HG02970 (cell line): ENCODE data around the gene ADGRV1.

Source experiments
- ATAC-seq: cut with Tn5 transposase; IDR thresholded peaks from one replicate; pipeline ENCODE4 v1.9.1; 2021; ENCODE audit warnings: mild to moderate bottlenecking, moderate library complexity, moderate number of reproducible peaks; ENCODE audit not compliant: unreplicated experiment, low FRiP score

The ADGRV1 gene

GRCh38 chr5:91119981-91120850 is 561.6 kb downstream of the ADGRV1 start:
- no peak for ATAC-seq

GRCh38 chr5:91121347-91121993 is 562.9 kb downstream of the ADGRV1 start:
- no peak for ATAC-seq

- ATAC-seq, result no peak
Measured at GRCh38 chr5:91122651-91123050, 564.1 kb downstream of the ADGRV1 start.

GRCh38 chr5:91123291-91123690 is 564.7 kb downstream of the ADGRV1 start:
- ATAC-seq, result no peak

GRCh38 chr5:91123901-91124300 is 565.3 kb downstream of the ADGRV1 start:
- ATAC-seq, result no peak

- no peak for ATAC-seq
Measured at GRCh38 chr5:91125916-91126315, 567.3 kb downstream of the ADGRV1 start.

- ATAC-seq, result no peak
Measured at GRCh38 chr5:91126448-91126847, 567.9 kb downstream of the ADGRV1 start.

GRCh38 chr5:91126888-91127287 is 568.3 kb downstream of the ADGRV1 start:
- no peak for ATAC-seq

- ATAC-seq, result no peak
Measured at GRCh38 chr5:91127456-91128081, 569.0 kb downstream of the ADGRV1 start.

GRCh38 chr5:91128604-91129003 is 570.0 kb downstream of the ADGRV1 start:
- no peak for ATAC-seq

GRCh38 chr5:91129748-91130147 is 571.2 kb downstream of the ADGRV1 start:
- ATAC-seq, result no peak

- ATAC-seq, result no peak
Measured at GRCh38 chr5:91130759-91131158, 572.2 kb downstream of the ADGRV1 start.

GRCh38 chr5:91132550-91132949 is 574.0 kb downstream of the ADGRV1 start:
- ATAC-seq, result no peak

GRCh38 chr5:91133183-91133582 is 574.6 kb downstream of the ADGRV1 start:
- no peak for ATAC-seq

- ATAC-seq, result no peak
Measured at GRCh38 chr5:91135475-91136248, 577.1 kb downstream of the ADGRV1 start.

- ATAC-seq, result no peak
Measured at GRCh38 chr5:91136271-91136670, 577.7 kb downstream of the ADGRV1 start.

GRCh38 chr5:91137647-91138046 is 579.0 kb downstream of the ADGRV1 start:
- no peak for ATAC-seq

GRCh38 chr5:91139572-91140200 is 581.1 kb downstream of the ADGRV1 start:
- no peak for ATAC-seq

- ATAC-seq, result no peak
Measured at GRCh38 chr5:91140657-91141056, 582.1 kb downstream of the ADGRV1 start.

GRCh38 chr5:91141642-91142041 is 583.0 kb downstream of the ADGRV1 start:
- ATAC-seq, result no peak
